Measurements from ENCODE around the gene ZNF789. TPM values are rescaled to one million over a fixed set of nuclear protein-coding genes. Genes with fewer than 3 reads are reported as not detected.
A peak's percentile ranks its signal among the peaks of the same experiment; 100 is the strongest.

Gene ZNF789
- total RNA-seq, 1 experiment from 2014 or later = 15.1 TPM

DNA sequence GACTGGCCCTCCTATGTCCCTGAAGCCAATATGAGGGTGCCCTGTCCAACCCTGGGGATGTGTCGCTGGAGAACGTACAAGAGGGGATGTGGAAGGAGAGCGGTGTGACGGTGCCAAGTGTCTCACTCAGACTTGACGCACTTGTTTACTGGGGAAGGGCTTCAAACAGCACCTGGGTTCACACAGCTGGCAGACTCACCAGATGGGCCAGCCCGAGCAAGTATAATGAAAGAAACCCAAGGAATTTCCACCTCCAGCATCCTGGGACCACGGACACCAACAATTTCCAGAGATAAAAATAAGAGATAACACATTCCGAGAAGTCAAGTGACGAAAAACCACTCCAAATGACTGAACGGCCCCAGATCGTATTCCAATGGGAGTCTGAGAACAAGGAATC lies 12.0 kb upstream of the ZNF789 start:
- peak overlapping the region in 1 of 2 experiments; percentile 16; a peak in 2 of 5 replicates for H3K4me3 Mint-ChIP-seq
- no peaks in the 10 kb centered on the region for H4K20me1 ChIP-seq (ENCODE audit: control insufficient read depth, insufficient read depth, insufficient read length)

More for the DNA sequence above, 12.0 kb upstream of the ZNF789 start:
- no CpG with 5 or more reads among the region's 11 CpGs for WGBS (ENCODE audit: extremely low coverage, insufficient read length, low lambda C conversion rate)
- TF ChIP-seq, protein P1, sequence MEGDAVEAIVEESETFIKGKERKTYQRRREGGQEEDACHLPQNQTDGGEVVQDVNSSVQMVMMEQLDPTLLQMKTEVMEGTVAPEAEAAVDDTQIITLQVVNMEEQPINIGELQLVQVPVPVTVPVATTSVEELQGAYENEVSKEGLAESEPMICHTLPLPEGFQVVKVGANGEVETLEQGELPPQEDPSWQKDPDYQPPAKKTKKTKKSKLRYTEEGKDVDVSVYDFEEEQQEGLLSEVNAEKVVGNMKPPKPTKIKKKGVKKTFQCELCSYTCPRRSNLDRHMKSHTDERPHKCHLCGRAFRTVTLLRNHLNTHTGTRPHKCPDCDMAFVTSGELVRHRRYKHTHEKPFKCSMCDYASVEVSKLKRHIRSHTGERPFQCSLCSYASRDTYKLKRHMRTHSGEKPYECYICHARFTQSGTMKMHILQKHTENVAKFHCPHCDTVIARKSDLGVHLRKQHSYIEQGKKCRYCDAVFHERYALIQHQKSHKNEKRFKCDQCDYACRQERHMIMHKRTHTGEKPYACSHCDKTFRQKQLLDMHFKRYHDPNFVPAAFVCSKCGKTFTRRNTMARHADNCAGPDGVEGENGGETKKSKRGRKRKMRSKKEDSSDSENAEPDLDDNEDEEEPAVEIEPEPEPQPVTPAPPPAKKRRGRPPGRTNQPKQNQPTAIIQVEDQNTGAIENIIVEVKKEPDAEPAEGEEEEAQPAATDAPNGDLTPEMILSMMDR (conservative IDR thresholded peaks at IDR 0.05) = no peak
- Histone ChIP-seq H3K18ac (ENCODE audit: insufficient read length, low read depth, low read length) (no peak overlapping the region), H3K79me2 (ENCODE audit: insufficient read depth, low read length) (peaks cover 21% of the 10 kb centered on the region; the same call in 1 of the 2 replicates), H2BK20ac (ENCODE audit: low read depth, low read length, poor library complexity, severe bottlenecking) (no peak overlapping the region), H2AFZ (ENCODE audit: low read length) (no peak overlapping the region), H2BK15ac (ENCODE audit: low read depth, low read length) (no peak overlapping the region), H3K23ac (ENCODE audit: insufficient read length, low read depth, low read length) (no peak overlapping the region), H3K4me2 (ENCODE audit: insufficient read depth, insufficient read length, low read length) (no peak overlapping the region), H2BK12ac (ENCODE audit: insufficient read length, low read depth, low read length) (no peak overlapping the region), H2BK5ac (ENCODE audit: insufficient read length, low read length) (no peak overlapping the region), H4K91ac (ENCODE audit: insufficient read length, low read depth, low read length) (no peak overlapping the region), H3K9me3 (ENCODE audit: control insufficient read depth, low read depth, low read length) (no peaks in the 10 kb centered on the region), H3K79me1 (ENCODE audit: insufficient read depth, low read depth, low read length, poor library complexity, severe bottlenecking) (peaks cover 11% of the 10 kb centered on the region), H3K56ac (ENCODE audit: insufficient read length, low read depth, low read length) (no peak overlapping the region), H3K4ac (ENCODE audit: low read depth, low read length) (no peak overlapping the region), H3K4me1 (ENCODE audit: insufficient read depth, low read length) (no peaks in the 10 kb centered on the region), H3K27me3 (ENCODE audit: insufficient read depth, low read length) (no peaks in the 10 kb centered on the region), H2BK120ac (ENCODE audit: low read depth, low read length, poor library complexity, severe bottlenecking) (no peak overlapping the region), H3K23me2 (ENCODE audit: insufficient read length, low read depth, low read length, poor library complexity, severe bottlenecking) (peaks cover 6% of the 10 kb centered on the region), H3T11ph (ENCODE audit: low read length) (no peak overlapping the region), H2AK5ac (ENCODE audit: insufficient read length, low read length) (no peak overlapping the region), H3K9ac (ENCODE audit: extremely low read depth, insufficient read length, low read length) (no peak overlapping the region), H4K8ac (replicated peaks; ENCODE audit: insufficient read length, low read depth, low read length) (no peak overlapping the region), H3K14ac (ENCODE audit: insufficient read depth, low read length) (no peak overlapping the region), H3K27ac (ENCODE audit: insufficient read length, low read depth, low read length) (no peak overlapping the region), H4K5ac (ENCODE audit: insufficient read length, low read depth, low read length) (no peak overlapping the region)
- Mint-ChIP-seq H3K4me1 (peaks cover 8 to 9% of the 10 kb centered on the region in 2 experiments), H3K36me3 (ENCODE audit: insufficient read depth in 1 of 3, low read depth in 3 of 3) (peaks cover 42 to 84% (median 65%) of the 10 kb centered on the region in 3 experiments), H3K27me3 (ENCODE audit: low read depth) (no peaks in the 10 kb centered on the region; the same call in none of the 2 replicates), H3K9me3 (0 out of 5 replicates have a peak, but pooled peaks cover 0 to 3% of the 10 kb centered on the region in 2 experiments), H3K27ac (peak overlapping the region in 1 of 3 experiments; percentile 46; a peak in 2 of 7 replicates)
- DNase-seq = no peak

All from H9 (cell line).